Measurements from ENCODE around the gene CDH4.

CDH4 gene

DNA sequence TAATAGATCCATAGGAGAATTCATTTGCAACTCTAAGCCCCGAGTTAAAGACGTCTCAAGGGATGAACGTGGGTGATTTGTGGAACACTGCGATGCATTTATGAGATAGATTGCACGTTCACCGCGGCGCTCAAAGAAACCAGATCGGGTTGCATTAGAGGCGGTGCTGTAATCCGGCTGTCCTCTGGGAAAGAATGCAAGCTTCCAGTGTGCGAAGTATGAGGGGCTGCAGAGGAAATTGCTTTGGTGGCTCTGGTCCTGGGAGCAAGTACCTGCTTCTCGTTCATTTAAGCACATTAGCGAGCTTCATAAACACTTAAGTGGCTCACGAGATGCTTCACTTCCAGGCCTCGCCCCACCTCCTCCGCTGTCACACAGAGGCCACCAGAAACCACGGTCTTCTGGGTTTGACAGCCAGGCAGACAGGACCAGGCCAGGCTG is 182.3 kb downstream of the CDH4 start:
- TF ChIP-seq, protein P1, sequence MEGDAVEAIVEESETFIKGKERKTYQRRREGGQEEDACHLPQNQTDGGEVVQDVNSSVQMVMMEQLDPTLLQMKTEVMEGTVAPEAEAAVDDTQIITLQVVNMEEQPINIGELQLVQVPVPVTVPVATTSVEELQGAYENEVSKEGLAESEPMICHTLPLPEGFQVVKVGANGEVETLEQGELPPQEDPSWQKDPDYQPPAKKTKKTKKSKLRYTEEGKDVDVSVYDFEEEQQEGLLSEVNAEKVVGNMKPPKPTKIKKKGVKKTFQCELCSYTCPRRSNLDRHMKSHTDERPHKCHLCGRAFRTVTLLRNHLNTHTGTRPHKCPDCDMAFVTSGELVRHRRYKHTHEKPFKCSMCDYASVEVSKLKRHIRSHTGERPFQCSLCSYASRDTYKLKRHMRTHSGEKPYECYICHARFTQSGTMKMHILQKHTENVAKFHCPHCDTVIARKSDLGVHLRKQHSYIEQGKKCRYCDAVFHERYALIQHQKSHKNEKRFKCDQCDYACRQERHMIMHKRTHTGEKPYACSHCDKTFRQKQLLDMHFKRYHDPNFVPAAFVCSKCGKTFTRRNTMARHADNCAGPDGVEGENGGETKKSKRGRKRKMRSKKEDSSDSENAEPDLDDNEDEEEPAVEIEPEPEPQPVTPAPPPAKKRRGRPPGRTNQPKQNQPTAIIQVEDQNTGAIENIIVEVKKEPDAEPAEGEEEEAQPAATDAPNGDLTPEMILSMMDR (IDR thresholded peaks at IDR 0.05; ENCODE audit: insufficient read depth, low read length, poor library complexity, severe bottlenecking): no peak
- TF ChIP-seq EZH2phosphoT487 (conservative IDR thresholded peaks at IDR 0.05; ENCODE audit: low read length): no peak
- Histone ChIP-seq H3K9me3 (ENCODE audit: insufficient read depth, low read length) (no peaks in the 10 kb centered on the region), H3K27me3 (ENCODE audit: low read length) (no peaks in the 10 kb centered on the region)

DNA sequence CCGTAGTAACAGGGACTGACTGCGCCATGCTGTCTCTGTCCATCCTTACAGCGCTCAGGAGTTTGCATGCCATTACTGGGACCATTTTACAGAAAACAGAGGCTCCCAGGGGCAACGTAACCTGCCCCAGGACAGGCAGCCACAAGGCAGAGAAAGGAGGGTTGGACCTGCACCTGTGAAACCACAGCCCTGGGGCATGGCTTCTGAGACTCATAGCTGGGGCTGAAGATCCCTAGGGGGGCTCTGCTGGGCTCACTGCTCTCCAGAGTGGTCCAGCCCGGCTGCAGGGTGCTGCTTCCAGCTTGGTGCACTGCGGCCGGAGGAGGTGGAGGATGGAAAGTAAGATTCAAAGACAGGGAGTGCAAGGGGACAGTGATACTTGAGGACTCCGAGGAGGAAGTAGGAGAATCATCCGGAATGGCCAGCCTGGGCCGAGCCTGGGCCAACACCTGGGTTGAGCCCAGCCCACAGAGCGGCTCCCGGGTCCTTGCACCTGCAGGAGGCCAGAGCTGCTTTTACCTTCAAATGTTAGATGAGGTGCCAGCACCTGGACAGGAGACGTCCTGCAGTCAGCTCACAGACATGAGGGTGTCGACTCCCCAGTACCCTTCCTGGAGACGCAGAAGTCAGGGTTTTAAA is 183.2 kb downstream of the CDH4 start:
- no peaks in the 10 kb centered on the region for H3K27me3 ChIP-seq (ENCODE audit: low read length)
- H3K27ac ChIP-seq (ENCODE audit: low read depth, low read length): no peak overlapping the region
- H3K9me3 ChIP-seq (ENCODE audit: insufficient read depth, low read length): no peaks in the 10 kb centered on the region
- H3K79me2 ChIP-seq (ENCODE audit: insufficient read depth, low read length): no peaks in the 10 kb centered on the region
- no peaks in the 10 kb centered on the region for H3F3A ChIP-seq (ENCODE audit: insufficient read depth)
- no peak overlapping the region for H3K4me3 ChIP-seq (ENCODE audit: insufficient read depth, low read length, poor library complexity, severe bottlenecking)
- no peak overlapping the region for H3K4me2 ChIP-seq (ENCODE audit: low read depth, low read length, poor library complexity, severe bottlenecking)
- no peak for TF ChIP-seq EZH2phosphoT487 (conservative IDR thresholded peaks at IDR 0.05; ENCODE audit: low read length)
- TF ChIP-seq, protein P1 (IDR thresholded peaks at IDR 0.05; ENCODE audit: insufficient read depth, low read length, poor library complexity, severe bottlenecking): no peak
- no peaks in the 10 kb centered on the region for H3K9me2 ChIP-seq (replicated peaks; ENCODE audit: insufficient read depth, low read length)
- no peak overlapping the region for H2AFZ ChIP-seq (ENCODE audit: low read depth, low read length, severe bottlenecking)
- no peaks in the 10 kb centered on the region for H4K20me1 ChIP-seq (ENCODE audit: low read depth, low read length)
- H3K9ac ChIP-seq (ENCODE audit: low read length): no peak overlapping the region
- H3K36me3 ChIP-seq (ENCODE audit: low read length): no peaks in the 10 kb centered on the region

More for the DNA sequence above, 182.3 kb downstream of the CDH4 start:
- Histone ChIP-seq H3K79me2 (ENCODE audit: insufficient read depth, low read length) (no peaks in the 10 kb centered on the region), H3K4me2 (ENCODE audit: low read depth, low read length, poor library complexity, severe bottlenecking) (no peak overlapping the region), H3K27ac (ENCODE audit: low read depth, low read length) (no peak overlapping the region), H3K9ac (ENCODE audit: low read length) (no peak overlapping the region), H3K9me2 (replicated peaks; ENCODE audit: insufficient read depth, low read length) (no peaks in the 10 kb centered on the region), H3K36me3 (ENCODE audit: low read length) (no peaks in the 10 kb centered on the region), H4K20me1 (ENCODE audit: low read depth, low read length) (no peaks in the 10 kb centered on the region), H3F3A (ENCODE audit: insufficient read depth) (no peaks in the 10 kb centered on the region), H2AFZ (ENCODE audit: low read depth, low read length, severe bottlenecking) (no peak overlapping the region), H3K4me3 (ENCODE audit: insufficient read depth, low read length, poor library complexity, severe bottlenecking) (no peak overlapping the region)

DNA sequence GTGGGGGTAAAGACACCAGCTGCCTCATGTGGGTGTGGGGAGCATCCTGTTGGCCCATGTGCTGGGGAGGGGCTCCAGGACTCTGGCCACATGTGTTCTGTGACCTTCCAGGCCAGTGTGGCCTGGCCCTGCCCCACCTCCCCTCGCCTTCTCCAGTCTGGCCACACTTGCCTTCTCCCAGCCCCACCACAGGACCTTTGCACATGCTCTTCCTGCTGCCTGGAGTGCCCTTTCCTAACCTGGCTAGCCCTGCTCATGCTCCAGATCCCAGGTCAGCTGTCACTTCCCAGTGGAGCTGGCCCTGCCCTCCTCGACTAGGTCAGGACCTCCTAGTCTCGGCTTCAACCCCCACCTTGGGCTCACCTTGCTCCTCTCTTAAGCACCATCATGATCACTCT is 183.8 kb downstream of the CDH4 start:
- Histone ChIP-seq H3K9ac (ENCODE audit: low read length) (no peak overlapping the region), H3K9me3 (ENCODE audit: insufficient read depth, low read length) (no peaks in the 10 kb centered on the region), H3K27me3 (ENCODE audit: low read length) (no peaks in the 10 kb centered on the region), H3K4me2 (ENCODE audit: low read depth, low read length, poor library complexity, severe bottlenecking) (no peak overlapping the region), H2AFZ (ENCODE audit: low read depth, low read length, severe bottlenecking) (no peak overlapping the region), H3K4me3 (ENCODE audit: insufficient read depth, low read length, poor library complexity, severe bottlenecking) (no peak overlapping the region), H4K20me1 (ENCODE audit: low read depth, low read length) (no peaks in the 10 kb centered on the region), H3K9me2 (replicated peaks; ENCODE audit: insufficient read depth, low read length) (no peaks in the 10 kb centered on the region), H3K36me3 (ENCODE audit: low read length) (no peaks in the 10 kb centered on the region), H3F3A (ENCODE audit: insufficient read depth) (no peaks in the 10 kb centered on the region), H3K79me2 (ENCODE audit: insufficient read depth, low read length) (no peaks in the 10 kb centered on the region), H3K27ac (ENCODE audit: low read depth, low read length) (no peak overlapping the region)
- TF ChIP-seq, protein P1 (IDR thresholded peaks at IDR 0.05; ENCODE audit: insufficient read depth, low read length, poor library complexity, severe bottlenecking): no peak
- no peak for TF ChIP-seq EZH2phosphoT487 (conservative IDR thresholded peaks at IDR 0.05; ENCODE audit: low read length)
